BJ (cell line): Measurements from ENCODE around the gene IGIP. TPM values are rescaled to one million over a fixed set of nuclear protein-coding genes. Genes with fewer than 3 reads are reported as not detected.

Experiments
- CTCF ChIA-PET: fragments of 350-600 bp; formaldehyde crosslinking; extraction: SDS; loops from one replicate; lab custom pipeline; 2021; ENCODE audit warnings: antibody characterized with exemption, inconsistent platforms; lab: Yijun Ruan, JAX
- POLR2A ChIA-PET: fragments of 300-600 bp; sonication (Branson Sonifier 250); formaldehyde crosslinking; extraction: SDS; loops from one replicate; lab custom pipeline; 2021; ENCODE audit warnings: antibody characterized with exemption; lab: Charles Lee
- DNase-seq: peaks from one replicate; pipeline ENCODE4 v3.0.0-alpha.2; 2011; ENCODE audit warnings: low read depth
- H3K27me3 ChIP-seq: 2 replicates; pipeline ENCODE4 v1.6.0; 2011; ENCODE audit warnings: low read length; ENCODE audit not compliant: control insufficient read depth, insufficient read depth
- H3K36me3 ChIP-seq: 2 replicates; pipeline ENCODE4 v1.5.1; 2011; ENCODE audit warnings: low read length; ENCODE audit not compliant: control insufficient read depth, insufficient read depth
- H3K4me3 ChIP-seq: 2 replicates; pipeline ENCODE4 v1.5.1; 2011; ENCODE audit warnings: low read depth, mild to moderate bottlenecking, control low read depth, low read length
- CTCF ChIP-seq: IDR thresholded peaks from 2 replicates; pipeline ENCODE4 v1.5.1; 2011; ENCODE audit warnings: low read depth, mild to moderate bottlenecking, control low read depth, inconsistent platforms, low read length, moderate library complexity; ENCODE audit not compliant: insufficient read depth
- polyA plus RNA-seq: library from polyadenylated mRNA; depleted of rRNA; stranded (reverse); fragments of >200 nt; gene quantifications from 2 replicates; pipeline ENCODE4 v1.2.3, GENCODE V29; 2011

Gene IGIP
- polyA plus RNA-seq, 1 experiment, result 1.5 TPM

- no peak for DNase-seq
- ChIA-PET CTCF (interaction anchor here (1.8 kb wide), 1 partner anchor 94 kb away, joined by 5 read pairs; no protein-coding TSS in a partner anchor), POLR2A (no interaction called here)
- no peak overlapping the region for H3K4me3 ChIP-seq
- H3K36me3 ChIP-seq, result no peaks in the 10 kb centered on the region
- no peaks in the 10 kb centered on the region for H3K27me3 ChIP-seq
- no peak for TF ChIP-seq CTCF
Measured at GRCh38 chr5:140166911-140167310, 41.2 kb downstream of the IGIP start.

- POLR2A ChIA-PET, result no interaction called here
- CTCF ChIA-PET, result interaction anchor here (1.0 to 1.6 kb wide), 4 partner anchors 10 to 183 kb away, joined by 3 to 5 read pairs (median 4); no protein-coding TSS in a partner anchor
Measured at GRCh38 chr5:140168371-140168770, 42.6 kb downstream of the IGIP start.

DNA sequence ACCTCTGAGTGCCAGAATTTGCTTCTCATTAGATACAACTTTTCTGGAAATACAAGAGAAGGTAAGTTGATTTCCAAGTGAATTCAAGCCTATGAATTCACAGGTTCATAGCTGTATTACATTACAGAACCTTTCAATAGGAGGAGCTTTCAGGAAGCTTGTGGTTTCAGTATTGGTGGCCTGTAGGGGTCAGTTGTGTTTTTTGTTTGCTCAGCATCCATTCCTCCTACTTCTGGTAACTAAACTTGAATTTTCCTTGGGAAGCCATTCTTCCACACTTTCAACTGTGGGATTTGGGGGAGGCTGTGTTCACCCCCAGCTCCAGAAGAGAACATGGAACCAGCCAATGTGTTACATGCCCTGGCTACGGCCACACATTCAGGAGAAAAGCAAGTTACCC, 43.7 kb downstream of the IGIP start:
- TF ChIP-seq CTCF, result peak; percentile 24
- no peak for DNase-seq
- ChIA-PET POLR2A (no interaction called here), CTCF (interaction anchor here (0.7 to 1.8 kb wide), 9 partner anchors 11 to 189 kb away, joined by 3 to 7 read pairs (median 5); no protein-coding TSS in a partner anchor)
- no peaks in the 10 kb centered on the region for H3K27me3 ChIP-seq
- no peaks in the 10 kb centered on the region for H3K36me3 ChIP-seq
- no peak overlapping the region for H3K4me3 ChIP-seq

More at GRCh38 chr5:140168371-140168770, 42.6 kb downstream of the IGIP start:
- Histone ChIP-seq H3K36me3 (no peaks in the 10 kb centered on the region), H3K27me3 (no peaks in the 10 kb centered on the region), H3K4me3 (no peak overlapping the region)
- no peak for DNase-seq
- TF ChIP-seq CTCF, result no peak

GRCh38 chr5:140172483-140172882, 46.7 kb downstream of the IGIP start:
- Histone ChIP-seq H3K36me3 (no peaks in the 10 kb centered on the region), H3K27me3 (no peaks in the 10 kb centered on the region), H3K4me3 (no peak overlapping the region)
- CTCF ChIA-PET, result no interaction called here
- no peak for DNase-seq
- POLR2A ChIA-PET, result no interaction called here
- TF ChIP-seq CTCF, result no peak

DNA sequence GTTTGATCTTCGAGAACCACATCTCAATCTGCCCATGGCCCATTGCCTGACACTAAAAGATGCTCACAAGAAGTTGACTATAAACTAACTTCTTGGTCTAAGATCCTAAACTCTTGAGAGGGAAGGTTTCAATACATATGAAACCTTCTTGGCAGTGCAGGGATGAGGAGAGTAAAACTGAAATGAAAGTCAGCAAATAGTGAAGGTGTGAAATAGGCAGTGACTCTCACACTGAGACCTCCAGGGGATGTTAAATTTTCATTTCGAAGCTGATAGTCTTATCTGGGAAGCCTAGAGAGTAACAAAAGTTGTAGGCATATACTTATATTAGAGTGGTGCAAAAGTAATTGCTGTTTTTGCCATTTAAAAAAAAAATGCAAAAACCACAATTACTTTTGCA, 48.3 kb downstream of the IGIP start:
- no peak overlapping the region for H3K4me3 ChIP-seq
- H3K27me3 ChIP-seq, result no peaks in the 10 kb centered on the region
- no peak for DNase-seq
- TF ChIP-seq CTCF, result no peak
- H3K36me3 ChIP-seq, result no peaks in the 10 kb centered on the region
- CTCF ChIA-PET, result interaction anchor here (0.8 to 1.5 kb wide), 4 partner anchors 27 to 184 kb away, joined by 3 to 4 read pairs (median 4); no protein-coding TSS in a partner anchor
- POLR2A ChIA-PET, result no interaction called here
